GM12878 (cell line): ENCODE data around the gene PSMD11. TPM values are rescaled to one million over a fixed set of nuclear protein-coding genes. Genes with fewer than 3 reads are reported as not detected.

Experiments used
- ATAC-seq: fragments of 200-7000 bp; cut with Tn5 transposase; 3 replicates; pipeline ENCODE4 v1.9.1; 2020; ENCODE audit warnings: mild to moderate bottlenecking, moderate library complexity
- BruUV-seq: library from RNA; stranded (reverse); fragments of 400-500 nt; replicated peaks from 2 replicates; lab custom pipeline; 2021; lab: Mats Ljungman, UMichigan
- CTCF ChIA-PET: fragments of 300-600 bp; sonication (Branson Sonifier 250); formaldehyde crosslinking; extraction: SDS; loops from one replicate; lab custom pipeline; 2021; ENCODE audit warnings: inconsistent platforms; lab: Yijun Ruan, JAX
- POLR2A ChIA-PET: fragments of 350-600 bp; formaldehyde crosslinking; extraction: SDS; loops from one replicate; lab custom pipeline; 2021; ENCODE audit warnings: inconsistent platforms; lab: Charles Lee
- RAD21 ChIA-PET: fragments of 300-600 bp; sonication (Branson Sonifier 250); formaldehyde crosslinking; loops from one replicate; lab custom pipeline; 2023; ENCODE audit warnings: antibody characterized with exemption; ENCODE audit not compliant: unreplicated experiment; lab: Charles Lee
- SMC1A ChIA-PET: fragments of 300-600 bp; sonication (Branson Sonifier 250); formaldehyde crosslinking; loops from one replicate; lab custom pipeline; 2023; ENCODE audit not compliant: unreplicated experiment, uncharacterized antibody; lab: Charles Lee
- DNase-seq: peaks from one replicate; pipeline ENCODE4 v3.0.0-alpha.2; 2011; ENCODE audit warnings: low read depth, low spot score
- FAIRE-seq: peaks from 3 replicates; lab custom pipeline; 2011; peaks lifted over from hg19 to GRCh38; lab: Jason Lieb, UNC
- H2AFZ ChIP-seq: 2 replicates; pipeline ENCODE4 v1.6.0; 2011; ENCODE audit warnings: low read depth, low read length, control low read depth; ENCODE audit not compliant: control insufficient read depth
- H3K27ac ChIP-seq: 2 replicates; pipeline ENCODE4 v1.5.1; 2011; ENCODE audit warnings: control low read depth; ENCODE audit not compliant: control insufficient read depth, insufficient read depth
- H3K27me3 ChIP-seq, 2 experiments: replicated peaks in 1 of 2; 2 replicates each; pipeline versions ENCODE4 v1.6.0 to v1.6.1; 2011; ENCODE audit warnings: low read length in 1 of 2; ENCODE audit not compliant: control insufficient read depth in 2 of 2, insufficient read depth in 2 of 2
- H3K36me3 ChIP-seq, 2 experiments: 2 replicates each; pipeline ENCODE4 v1.5.1; 2011; ENCODE audit warnings: low read length in 1 of 2; ENCODE audit not compliant: control insufficient read depth in 2 of 2, insufficient read depth in 2 of 2
- H3K4me1 ChIP-seq: 2 replicates; pipeline ENCODE4 v1.6.1; 2011; ENCODE audit warnings: mild to moderate bottlenecking, low read length, moderate library complexity, mixed read lengths; ENCODE audit not compliant: control insufficient read depth, insufficient read depth
- H3K4me2 ChIP-seq: 2 replicates; pipeline ENCODE4 v1.6.0; 2011; ENCODE audit warnings: control low read depth; ENCODE audit not compliant: control insufficient read depth, insufficient read depth
- H3K4me3 ChIP-seq: fragments of 200-600 bp; sonication (generic); 2 replicates; pipeline ENCODE4 v1.5.1; 2016
- H3K79me2 ChIP-seq: 2 replicates; pipeline ENCODE4 v1.6.0; 2011; ENCODE audit warnings: low read length; ENCODE audit not compliant: control insufficient read depth, insufficient read depth
- H3K9ac ChIP-seq: 2 replicates; pipeline ENCODE4 v1.8.0; 2011; ENCODE audit warnings: low read length, control low read depth, mixed read lengths; ENCODE audit not compliant: control insufficient read depth, insufficient read depth
- H3K9me3 ChIP-seq: replicated peaks from 3 replicates; pipeline ENCODE4 v1.5.1; 2011; ENCODE audit warnings: mild to moderate bottlenecking, low read length; ENCODE audit not compliant: control insufficient read depth, insufficient read depth
- H4K20me1 ChIP-seq: 2 replicates; pipeline ENCODE4 v1.6.0; 2011; ENCODE audit not compliant: control insufficient read depth, insufficient read depth
- HDAC2 ChIP-seq: fragments of 200-600 bp; sonication (generic); IDR thresholded peaks from 2 replicates; pipeline ENCODE4 v1.6.1; 2017
- IKZF1 ChIP-seq: fragments of 450-650 bp; conservative IDR thresholded peaks from 2 replicates; pipeline ENCODE4 v1.6.1; 2017; ENCODE audit warnings: antibody characterized with exemption, mild to moderate bottlenecking
- IRF4 ChIP-seq: IDR thresholded peaks from 2 replicates; pipeline ENCODE4 v1.6.1; 2011; ENCODE audit warnings: low read depth, low read length
- MEF2B ChIP-seq: fragments of 450-650 bp; IDR thresholded peaks from 2 replicates; pipeline ENCODE4 v1.6.1; 2018; ENCODE audit warnings: mild to moderate bottlenecking, moderate library complexity; ENCODE audit not compliant: partially characterized antibody, poor library complexity, severe bottlenecking
- MXI1 ChIP-seq: fragments of 150-350 bp; IDR thresholded peaks from 2 replicates; pipeline ENCODE4 v1.6.1; 2011; ENCODE audit warnings: low read depth, mild to moderate bottlenecking, inconsistent platforms, low read length, improper control_type of control experiment
- PAX8 ChIP-seq: fragments of 450-650 bp; IDR thresholded peaks from 2 replicates; pipeline ENCODE4 v1.6.1; 2017; ENCODE audit warnings: mild to moderate bottlenecking, moderate library complexity
- POLR2A ChIP-seq: IDR thresholded peaks from 2 replicates; pipeline ENCODE4 v1.6.1; 2011; ENCODE audit warnings: low read depth, mild to moderate bottlenecking, low read length
- SRF ChIP-seq, 2 experiments: IDR thresholded peaks; 2 replicates each; pipeline ENCODE4 v1.6.1; 2011; ENCODE audit warnings: low read depth in 2 of 2, low read length in 2 of 2, mild to moderate bottlenecking in 1 of 2, moderate library complexity in 1 of 2
- WGBS: methylation state at CpG from one replicate; pipeline ENCODE4 v1.1.6; 2016; ENCODE audit warnings: low lambda C conversion rate; ENCODE audit not compliant: insufficient replicate concordance, insufficient coverage; ENCODE audit errors: missing lambda C conversion rate; 5-methylcytosine and 5-hydroxymethylcytosine counted together
- in situ Hi-C: fragments of 300-500 bp; cut with MboI; formaldehyde crosslinking; loops from 9 replicates; pipeline ENCODE4 v1.14.3; 2018; ENCODE audit warnings: mixed read lengths
- intact Hi-C: fragments of 100-400 bp; cut with micrococcal nuclease; formaldehyde crosslinking; loops from one replicate; pipeline ENCODE4 v1.14.2; 2022; ENCODE audit not compliant: unreplicated experiment
- polyA plus RNA-seq, 11 experiments: library from polyadenylated mRNA; depleted of rRNA in 4 of 11; unstranded in 6 of 11; stranded (reverse) in 5 of 11; fragments of >200 nt; fragmentation: Nextera tagmentation in 4 of 11; fragmentation: Illumina TruSeq in 1 of 11; extraction: Ambion mirVana in 4 of 11; extraction: Trizol in 1 of 11; gene quantifications; 1 replicate in 1 of 11; 2 replicates in 10 of 11; pipeline versions ENCODE4 v1.2.1 to v1.2.3, GENCODE V29; 2011 to 2016; ENCODE audit warnings: inconsistent platforms in 2 of 11, missing spikeins in 2 of 11, low read depth in 1 of 11
- total RNA-seq, 4 experiments: library from RNA; depleted of rRNA in 3 of 4; stranded (reverse); fragments of >200 nt in 3 of 4; fragmentation: Illumina TruSeq in 1 of 4; extraction: Trizol in 1 of 4; gene quantifications; 2 replicates each; pipeline versions ENCODE4 v1.2.1 to v1.2.3, GENCODE V29; 2013 to 2021
- TF ChIP-seq, protein P1 (sequence below): fragments of 450-650 bp; formaldehyde crosslinking; IDR thresholded peaks from 2 replicates; pipeline ENCODE4 v1.4.0; 2022; ENCODE audit warnings: mild to moderate bottlenecking, moderate library complexity
- TF ChIP-seq, protein P2 (sequence below): IDR thresholded peaks from 2 replicates; pipeline ENCODE4 v1.6.1; 2012; ENCODE audit warnings: mild to moderate bottlenecking, low read depth, low read length

The PSMD11 gene
- total and polyA plus RNA-seq, 10 of the 15 experiments (the other 5 are each of a cell fraction or from before 2014, with no cell fraction given) = 84.1 to 319 (median 120) TPM

DNA sequence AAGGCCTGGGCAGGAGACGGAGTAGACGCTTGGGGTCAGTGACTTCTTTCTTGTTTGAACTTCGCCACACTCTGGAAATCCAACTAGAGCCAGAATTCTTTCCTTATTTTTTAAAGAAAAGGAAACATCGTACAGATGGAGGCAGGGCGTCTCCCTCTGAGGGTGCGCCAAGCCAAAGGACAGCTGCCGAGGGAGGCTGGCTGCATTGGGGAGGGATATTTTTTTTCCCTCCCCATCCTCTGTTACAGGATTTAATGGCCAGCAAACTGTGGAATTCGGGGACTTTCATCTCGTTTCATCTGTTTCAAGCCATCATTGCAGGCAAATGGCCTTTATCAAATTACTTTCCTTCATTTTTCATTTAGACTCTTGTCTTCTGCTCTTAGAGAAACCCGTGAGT, 58.4 kb downstream of the PSMD11 start (continued):
- TF ChIP-seq, protein P1, sequence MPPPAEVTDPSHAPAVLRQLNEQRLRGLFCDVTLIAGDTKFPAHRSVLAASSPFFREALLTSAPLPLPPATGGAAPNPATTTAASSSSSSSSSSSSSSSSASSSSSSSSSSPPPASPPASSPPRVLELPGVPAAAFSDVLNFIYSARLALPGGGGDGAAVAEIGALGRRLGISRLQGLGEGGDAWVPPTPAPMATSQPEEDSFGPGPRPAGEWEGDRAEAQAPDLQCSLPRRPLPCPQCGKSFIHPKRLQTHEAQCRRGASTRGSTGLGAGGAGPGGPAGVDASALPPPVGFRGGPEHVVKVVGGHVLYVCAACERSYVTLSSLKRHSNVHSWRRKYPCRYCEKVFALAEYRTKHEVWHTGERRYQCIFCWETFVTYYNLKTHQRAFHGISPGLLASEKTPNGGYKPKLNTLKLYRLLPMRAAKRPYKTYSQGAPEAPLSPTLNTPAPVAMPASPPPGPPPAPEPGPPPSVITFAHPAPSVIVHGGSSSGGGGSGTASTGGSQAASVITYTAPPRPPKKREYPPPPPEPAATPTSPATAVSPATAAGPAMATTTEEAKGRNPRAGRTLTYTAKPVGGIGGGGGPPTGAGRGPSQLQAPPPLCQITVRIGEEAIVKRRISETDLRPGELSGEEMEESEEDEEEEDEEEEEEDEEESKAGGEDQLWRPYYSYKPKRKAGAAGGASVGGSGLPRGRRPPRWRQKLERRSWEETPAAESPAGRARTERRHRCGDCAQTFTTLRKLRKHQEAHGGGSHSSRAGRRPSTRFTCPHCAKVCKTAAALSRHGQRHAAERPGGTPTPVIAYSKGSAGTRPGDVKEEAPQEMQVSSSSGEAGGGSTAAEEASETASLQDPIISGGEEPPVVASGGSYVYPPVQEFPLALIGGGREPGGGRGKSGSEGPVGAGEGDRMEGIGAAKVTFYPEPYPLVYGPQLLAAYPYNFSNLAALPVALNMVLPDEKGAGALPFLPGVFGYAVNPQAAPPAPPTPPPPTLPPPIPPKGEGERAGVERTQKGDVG (CRISPR knock-in tag) = no peak

DNA sequence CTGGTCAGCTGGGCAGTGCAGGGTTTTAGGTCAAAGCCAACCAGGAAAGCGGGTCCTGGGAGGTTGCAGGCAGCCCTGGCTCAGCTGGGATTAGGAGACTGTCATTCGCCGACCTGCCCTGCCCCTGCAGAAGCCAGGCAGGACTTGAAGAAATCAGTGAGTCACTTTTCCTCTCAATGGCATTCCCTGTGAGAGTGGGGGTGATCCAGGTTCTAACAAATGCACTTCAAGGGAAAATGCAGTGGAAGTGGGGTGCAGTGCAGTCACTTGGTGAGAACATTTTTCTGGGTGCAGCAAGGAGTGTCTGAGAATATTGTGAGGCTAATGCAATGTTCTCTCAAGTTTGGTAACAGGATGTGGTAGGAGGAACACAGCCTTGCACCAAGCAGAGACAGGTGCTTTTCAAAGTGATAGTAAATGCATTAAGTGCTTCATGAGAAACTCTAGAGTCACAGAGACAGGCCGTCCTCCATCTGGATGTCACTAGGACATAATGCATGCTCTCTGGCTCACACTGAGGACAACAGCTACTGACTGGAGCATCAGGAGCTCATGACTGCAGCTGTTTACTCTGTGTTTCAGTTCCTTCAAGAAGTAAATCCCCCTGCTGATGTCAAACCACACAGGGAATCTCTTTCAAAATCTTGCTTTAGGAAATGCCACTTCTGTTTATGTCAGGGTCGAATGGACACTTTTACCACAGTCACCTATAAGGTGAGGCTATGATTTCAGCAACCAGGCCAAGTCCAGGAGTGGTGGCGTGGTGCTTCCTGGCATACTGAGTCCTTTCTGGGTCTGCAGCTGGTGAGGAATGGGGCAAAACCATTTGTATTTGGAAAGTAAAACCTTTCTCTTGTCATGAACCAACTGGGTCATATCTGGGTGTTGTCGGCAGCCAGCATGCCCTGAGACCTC, 59.2 kb downstream of the PSMD11 start:
- DNase-seq (peak; percentile 98), ATAC-seq (peak; percentile 95), FAIRE-seq (peak; percentile 98)
- Histone ChIP-seq H3K36me3 (no peaks in the 10 kb centered on the region; a peak in 1 of 4 replicates), H3K9me3 (no peaks in the 10 kb centered on the region), H3K27ac (peak overlapping the region; percentile 87), H3K4me1 (peaks cover 27% of the 10 kb centered on the region), H3K9ac (peak overlapping the region; percentile 69), H3K27me3 (no peaks in the 10 kb centered on the region), H4K20me1 (no peaks in the 10 kb centered on the region), H2AFZ (no peak overlapping the region), H3K4me2 (peak overlapping the region; percentile 63), H3K4me3 (peak overlapping the region; percentile 37; the same call in 1 of the 2 replicates), H3K79me2 (no peaks in the 10 kb centered on the region)
- ChIA-PET CTCF (interaction anchor here (0.6 to 1.9 kb wide), 4 partner anchors 12 to 24 kb away, joined by 3 to 12 read pairs (median 4); no protein-coding TSS in a partner anchor), POLR2A (interaction anchor here (0.8 to 18.8 kb wide), 7 partner anchors 9 to 55 kb away, joined by 3 to 308 read pairs (median 8); partner anchors contain the start of gene CDK5R1), SMC1A (interaction anchor here (1.0 to 3.5 kb wide), 11 partner anchors 9 to 93 kb away, joined by 3 to 34 read pairs (median 7); partner anchors contain the start of gene CDK5R1), RAD21 (interaction anchor here (0.9 to 3.0 kb wide), 15 partner anchors 8 to 155 kb away, joined by 3 to 35 read pairs (median 5); partner anchors contain the start of gene CDK5R1)
- WGBS = 5% methylated on average over 7 of the region's 7 CpGs
- in situ Hi-C loops = no loop called here
- intact Hi-C loops = loop anchor here (1.0 kb wide), 4 partner anchors 11 to 66 kb away; no protein-coding TSS in a partner anchor
- TSS peak; percentile 85 for BruUV-seq
- TF ChIP-seq PAX8 (no peak), POLR2A (peak; percentile 61), IKZF1 (peak; percentile 97), MXI1 (peak; percentile 84; the same call in 1 of the 2 replicates), HDAC2 (no peak), MEF2B (peak; percentile 84), IRF4 (peak; percentile 93), SRF (IDR thresholded peaks at IDR 0.05; ENCODE audit: low read depth in 2 of 2, low read length in 2 of 2) (peak; percentile 56 to 74; a peak in 2 of 4 replicates)
- TF ChIP-seq, protein P2, sequence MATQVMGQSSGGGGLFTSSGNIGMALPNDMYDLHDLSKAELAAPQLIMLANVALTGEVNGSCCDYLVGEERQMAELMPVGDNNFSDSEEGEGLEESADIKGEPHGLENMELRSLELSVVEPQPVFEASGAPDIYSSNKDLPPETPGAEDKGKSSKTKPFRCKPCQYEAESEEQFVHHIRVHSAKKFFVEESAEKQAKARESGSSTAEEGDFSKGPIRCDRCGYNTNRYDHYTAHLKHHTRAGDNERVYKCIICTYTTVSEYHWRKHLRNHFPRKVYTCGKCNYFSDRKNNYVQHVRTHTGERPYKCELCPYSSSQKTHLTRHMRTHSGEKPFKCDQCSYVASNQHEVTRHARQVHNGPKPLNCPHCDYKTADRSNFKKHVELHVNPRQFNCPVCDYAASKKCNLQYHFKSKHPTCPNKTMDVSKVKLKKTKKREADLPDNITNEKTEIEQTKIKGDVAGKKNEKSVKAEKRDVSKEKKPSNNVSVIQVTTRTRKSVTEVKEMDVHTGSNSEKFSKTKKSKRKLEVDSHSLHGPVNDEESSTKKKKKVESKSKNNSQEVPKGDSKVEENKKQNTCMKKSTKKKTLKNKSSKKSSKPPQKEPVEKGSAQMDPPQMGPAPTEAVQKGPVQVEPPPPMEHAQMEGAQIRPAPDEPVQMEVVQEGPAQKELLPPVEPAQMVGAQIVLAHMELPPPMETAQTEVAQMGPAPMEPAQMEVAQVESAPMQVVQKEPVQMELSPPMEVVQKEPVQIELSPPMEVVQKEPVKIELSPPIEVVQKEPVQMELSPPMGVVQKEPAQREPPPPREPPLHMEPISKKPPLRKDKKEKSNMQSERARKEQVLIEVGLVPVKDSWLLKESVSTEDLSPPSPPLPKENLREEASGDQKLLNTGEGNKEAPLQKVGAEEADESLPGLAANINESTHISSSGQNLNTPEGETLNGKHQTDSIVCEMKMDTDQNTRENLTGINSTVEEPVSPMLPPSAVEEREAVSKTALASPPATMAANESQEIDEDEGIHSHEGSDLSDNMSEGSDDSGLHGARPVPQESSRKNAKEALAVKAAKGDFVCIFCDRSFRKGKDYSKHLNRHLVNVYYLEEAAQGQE = no peak
